GM18868 (cell line): ENCODE data around the gene VRK1.
"Not testable (repeated sequence)": the region's sequence is repeated elsewhere in the genome, so short reads cannot be mapped to it uniquely, and the experiment has no call there.

Experiments used
- ATAC-seq: cut with Tn5 transposase; IDR thresholded peaks from one replicate; pipeline ENCODE4 v1.9.1; 2021; ENCODE audit warnings: mild to moderate bottlenecking, moderate library complexity; ENCODE audit not compliant: unreplicated experiment

VRK1 gene, protein sequence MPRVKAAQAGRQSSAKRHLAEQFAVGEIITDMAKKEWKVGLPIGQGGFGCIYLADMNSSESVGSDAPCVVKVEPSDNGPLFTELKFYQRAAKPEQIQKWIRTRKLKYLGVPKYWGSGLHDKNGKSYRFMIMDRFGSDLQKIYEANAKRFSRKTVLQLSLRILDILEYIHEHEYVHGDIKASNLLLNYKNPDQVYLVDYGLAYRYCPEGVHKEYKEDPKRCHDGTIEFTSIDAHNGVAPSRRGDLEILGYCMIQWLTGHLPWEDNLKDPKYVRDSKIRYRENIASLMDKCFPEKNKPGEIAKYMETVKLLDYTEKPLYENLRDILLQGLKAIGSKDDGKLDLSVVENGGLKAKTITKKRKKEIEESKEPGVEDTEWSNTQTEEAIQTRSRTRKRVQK

GRCh38 chr14:96796851-96797581 lies at the start of gene VRK1:
Gene VRK1, plus strand, starts transcription at chr14:96797382. Its CDS starts 36,090 bp downstream, at chr14:96833472.
- peak; percentile 97 for ATAC-seq

DNA sequence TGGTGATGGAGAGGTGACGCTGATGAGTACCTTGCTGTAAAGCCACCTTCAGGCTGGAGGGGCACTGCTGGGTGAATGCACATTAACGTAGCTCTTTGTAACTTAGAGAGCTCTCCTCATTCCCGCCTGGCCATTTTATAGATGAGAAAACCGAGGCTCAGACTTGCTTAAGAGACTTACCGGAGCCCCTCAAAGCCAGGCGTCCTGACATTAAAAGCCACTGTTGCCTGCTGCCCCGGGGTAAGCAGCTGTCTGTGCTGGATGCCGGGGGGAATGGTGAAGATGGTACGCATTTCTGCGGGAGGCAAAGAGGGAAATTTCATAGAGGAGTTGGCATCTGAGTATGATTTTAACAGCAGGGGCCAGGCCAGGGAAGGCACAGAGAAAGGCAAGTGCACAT lies 49.6 kb upstream of the VRK1 start:
- ATAC-seq = no peak

GRCh38 chr14:96748362-96748761 lies 48.8 kb upstream of the VRK1 start:
- ATAC-seq = no peak

DNA sequence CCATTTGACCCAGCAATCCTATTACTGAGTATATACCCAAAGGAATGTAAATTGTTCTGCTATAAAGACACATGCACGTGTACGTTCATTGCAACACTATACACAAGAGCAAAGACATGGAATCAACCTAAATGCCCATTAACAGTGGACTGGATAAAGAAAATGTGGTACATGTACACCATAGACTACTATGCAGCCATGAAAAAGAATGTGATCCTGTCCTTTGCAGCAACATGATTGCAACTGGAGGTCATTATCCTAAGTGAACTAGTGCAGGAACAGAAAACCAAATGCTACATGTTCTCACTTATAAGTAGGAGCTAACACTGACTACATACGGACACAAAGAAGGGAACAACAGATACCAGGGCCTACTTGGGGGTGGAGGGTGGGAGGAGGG lies 45.7 kb upstream of the VRK1 start:
- no peak for ATAC-seq

GRCh38 chr14:96752125-96752524 lies 45.1 kb upstream of the VRK1 start:
- ATAC-seq = no peak

GRCh38 chr14:96752594-96752993 lies 44.6 kb upstream of the VRK1 start:
- no peak for ATAC-seq

DNA sequence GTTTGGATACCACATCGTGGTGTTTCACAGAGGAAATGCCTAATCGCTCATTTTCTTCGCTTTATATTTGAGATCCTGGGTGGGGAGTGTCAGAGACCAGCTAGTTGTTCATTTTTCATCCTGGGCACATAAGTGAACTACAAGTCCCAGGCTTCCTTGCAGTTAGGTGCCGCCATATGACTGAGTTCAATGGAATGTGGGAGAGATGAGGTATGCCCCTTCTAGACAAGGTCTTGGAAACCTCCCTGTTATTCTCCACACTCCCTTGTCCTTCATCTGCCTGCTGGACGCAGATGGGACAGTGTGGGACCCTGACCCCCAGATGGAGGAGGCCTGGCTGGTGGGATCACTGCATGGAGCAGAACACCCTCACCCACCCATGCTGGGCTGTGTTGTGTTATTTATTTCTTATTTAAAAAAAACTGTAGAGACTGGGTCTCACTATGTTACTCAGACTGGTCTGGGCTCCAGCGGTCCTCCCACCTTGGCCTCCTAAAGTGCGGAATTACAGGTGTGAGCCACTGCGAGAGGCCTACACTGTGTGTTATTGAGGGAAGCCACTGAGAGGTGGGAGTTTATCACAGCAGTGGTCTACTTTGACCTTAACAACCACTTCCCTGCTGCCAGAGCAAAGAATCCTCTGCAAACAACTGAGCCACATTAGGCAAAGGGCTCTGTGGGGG lies 42.9 kb upstream of the VRK1 start:
- no peak for ATAC-seq

DNA sequence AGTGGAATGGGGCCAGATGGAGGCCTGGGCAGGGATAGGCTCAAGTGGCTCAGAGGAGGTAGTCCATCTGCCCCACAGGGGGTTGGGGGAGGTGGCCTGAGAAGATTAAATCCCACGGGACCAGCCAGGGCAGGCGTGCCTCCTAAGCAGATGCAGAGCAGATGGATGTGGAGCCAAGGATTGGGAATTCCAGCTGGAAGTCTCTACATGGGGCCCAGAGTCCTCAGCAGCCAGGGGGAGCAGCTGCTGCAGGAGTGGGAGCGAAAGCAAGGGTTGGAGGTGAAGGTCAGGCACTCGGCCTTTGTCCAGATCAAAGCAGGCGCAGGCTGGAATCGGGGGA lies 42.4 kb upstream of the VRK1 start:
- ATAC-seq = no peak

GRCh38 chr14:96756745-96757144 lies 40.4 kb upstream of the VRK1 start:
- no peak for ATAC-seq

GRCh38 chr14:96757456-96757855 lies 39.7 kb upstream of the VRK1 start:
- ATAC-seq = no peak

GRCh38 chr14:96761066-96761465 lies 36.1 kb upstream of the VRK1 start:
- no peak for ATAC-seq

GRCh38 chr14:96762650-96763049 lies 34.5 kb upstream of the VRK1 start:
- peak; percentile 100 for ATAC-seq

DNA sequence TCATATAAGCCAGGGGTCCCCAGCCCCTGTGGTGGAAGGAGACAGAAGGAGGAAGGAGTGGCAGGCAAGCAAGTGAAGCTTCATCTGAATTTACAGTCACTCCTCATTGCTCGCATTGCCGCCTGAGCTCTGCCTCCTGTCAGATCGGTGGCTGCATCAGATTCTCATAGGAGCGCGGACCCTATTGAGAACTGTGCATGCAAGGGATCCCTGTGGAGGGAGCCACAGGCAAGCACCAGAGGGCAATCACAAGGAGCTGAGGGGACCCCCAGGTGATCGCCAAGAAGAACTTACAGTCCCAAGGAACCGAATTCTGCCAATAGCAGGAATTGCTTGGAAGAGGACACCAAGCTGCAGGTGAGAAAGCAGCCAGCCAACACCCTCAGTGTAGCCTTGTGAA lies 33.2 kb upstream of the VRK1 start:
- no peak for ATAC-seq

- not testable (repeated sequence) for ATAC-seq
Measured at GRCh38 chr14:96765205-96765604, 32.0 kb upstream of the VRK1 start.

DNA sequence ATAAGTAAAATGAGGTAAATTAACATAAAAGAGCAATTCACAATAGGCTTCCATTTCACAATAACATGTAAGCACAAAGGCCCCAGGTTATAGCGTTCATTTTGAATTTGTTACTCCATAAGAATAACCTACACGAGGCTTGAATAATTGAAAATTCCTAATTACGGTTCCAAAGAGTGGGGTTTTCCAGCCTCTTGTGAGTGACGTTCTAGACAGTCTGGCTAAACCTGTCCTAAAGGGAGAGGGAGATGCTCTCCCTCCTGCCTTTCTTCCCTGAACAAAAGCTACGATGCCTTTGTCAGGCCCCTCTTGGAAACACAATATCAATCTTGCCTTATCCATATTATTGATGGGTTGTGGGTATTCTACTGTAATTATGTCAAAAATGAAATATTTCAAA lies 24.3 kb upstream of the VRK1 start:
- ATAC-seq = no peak

DNA sequence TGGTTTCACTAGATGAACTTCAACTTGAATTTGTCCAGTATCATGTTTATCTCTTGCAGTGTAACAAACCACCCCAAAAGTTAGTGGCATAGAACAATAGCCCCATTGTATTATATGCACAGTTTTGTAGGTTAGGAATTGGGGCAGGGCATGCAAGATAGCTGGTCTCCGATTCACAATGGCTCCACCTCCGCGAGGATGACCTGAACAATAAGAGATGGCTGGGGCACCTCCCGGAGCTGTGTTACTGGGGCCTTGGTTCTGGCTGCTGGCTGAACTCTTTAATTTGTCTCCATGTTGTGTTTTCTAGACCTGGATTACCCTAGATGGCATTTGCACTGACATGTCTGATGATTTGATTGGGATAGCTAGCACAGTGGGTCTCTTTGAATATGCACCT lies 20.4 kb upstream of the VRK1 start:
- ATAC-seq = no peak

- no peak for ATAC-seq
Measured at GRCh38 chr14:96780500-96780899, 16.7 kb upstream of the VRK1 start.

DNA sequence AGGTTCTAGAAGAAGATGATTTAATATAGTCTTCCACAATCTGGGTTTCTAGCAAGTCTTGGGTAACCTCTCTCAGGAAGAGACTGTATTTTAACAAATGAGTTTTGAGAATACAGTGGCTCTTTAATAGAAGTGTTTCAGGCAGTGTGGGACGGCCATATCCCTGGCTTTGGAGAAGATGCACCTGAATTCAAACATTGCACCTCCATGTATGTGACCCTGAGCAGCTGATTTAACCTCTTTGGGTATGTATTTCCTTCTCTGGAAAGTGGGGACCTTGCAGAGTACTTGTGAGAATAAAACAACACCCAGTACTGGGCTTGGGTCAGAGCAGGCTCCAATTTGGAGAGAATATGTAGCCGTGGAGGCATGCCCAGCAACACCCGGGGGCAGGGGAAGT lies 15.8 kb upstream of the VRK1 start:
- ATAC-seq = no peak

GRCh38 chr14:96782436-96782835 lies 14.7 kb upstream of the VRK1 start:
- ATAC-seq = no peak

GRCh38 chr14:96783043-96783914 lies 13.9 kb upstream of the VRK1 start:
- ATAC-seq = no peak

- ATAC-seq = no peak
Measured at GRCh38 chr14:96783915-96784224, 13.3 kb upstream of the VRK1 start.
